ENCODE measurements around the gene CHN2.

DNA sequence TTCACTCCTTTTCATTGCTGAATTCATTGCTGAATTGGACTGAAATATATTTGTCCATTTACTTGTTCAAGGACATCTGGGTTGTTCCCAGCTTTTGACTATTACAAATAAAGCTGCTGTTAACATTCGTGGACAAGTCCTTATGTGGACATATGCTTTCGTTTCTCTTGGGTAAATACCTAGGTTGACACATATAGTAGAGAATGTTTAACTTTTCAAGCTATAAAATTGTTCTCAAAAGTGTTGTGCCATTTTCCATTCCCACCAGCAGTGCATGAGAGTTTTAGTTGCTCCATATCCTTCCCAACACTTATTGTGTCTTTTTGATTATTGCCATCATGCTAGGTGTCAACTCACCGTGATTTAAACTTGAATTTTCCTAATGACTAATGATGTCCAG, 30.7 kb upstream of the CHN2 start:
- TF ChIP-seq, protein P1, sequence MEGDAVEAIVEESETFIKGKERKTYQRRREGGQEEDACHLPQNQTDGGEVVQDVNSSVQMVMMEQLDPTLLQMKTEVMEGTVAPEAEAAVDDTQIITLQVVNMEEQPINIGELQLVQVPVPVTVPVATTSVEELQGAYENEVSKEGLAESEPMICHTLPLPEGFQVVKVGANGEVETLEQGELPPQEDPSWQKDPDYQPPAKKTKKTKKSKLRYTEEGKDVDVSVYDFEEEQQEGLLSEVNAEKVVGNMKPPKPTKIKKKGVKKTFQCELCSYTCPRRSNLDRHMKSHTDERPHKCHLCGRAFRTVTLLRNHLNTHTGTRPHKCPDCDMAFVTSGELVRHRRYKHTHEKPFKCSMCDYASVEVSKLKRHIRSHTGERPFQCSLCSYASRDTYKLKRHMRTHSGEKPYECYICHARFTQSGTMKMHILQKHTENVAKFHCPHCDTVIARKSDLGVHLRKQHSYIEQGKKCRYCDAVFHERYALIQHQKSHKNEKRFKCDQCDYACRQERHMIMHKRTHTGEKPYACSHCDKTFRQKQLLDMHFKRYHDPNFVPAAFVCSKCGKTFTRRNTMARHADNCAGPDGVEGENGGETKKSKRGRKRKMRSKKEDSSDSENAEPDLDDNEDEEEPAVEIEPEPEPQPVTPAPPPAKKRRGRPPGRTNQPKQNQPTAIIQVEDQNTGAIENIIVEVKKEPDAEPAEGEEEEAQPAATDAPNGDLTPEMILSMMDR (IDR thresholded peaks at IDR 0.05; ENCODE audit: poor library complexity, severe bottlenecking): no peak
- TF ChIP-seq TAF1 (IDR thresholded peaks at IDR 0.05; ENCODE audit: low read depth) (no peak), EP300 (conservative IDR thresholded peaks at IDR 0.05; ENCODE audit: poor library complexity, severe bottlenecking) (no peak), EZH2 (IDR thresholded peaks at IDR 0.05; ENCODE audit: borderline replicate concordance, insufficient read depth, low read length, poor library complexity, severe bottlenecking) (no peak), SMC3 (conservative IDR thresholded peaks at IDR 0.05; ENCODE audit: poor library complexity) (no peak), POLR2AphosphoS5 (IDR thresholded peaks at IDR 0.05) (no peak), MXI1 (conservative IDR thresholded peaks at IDR 0.05; ENCODE audit: poor library complexity, severe bottlenecking) (no peak), RAD21 (conservative IDR thresholded peaks at IDR 0.05) (no peak)
- TF ChIP-seq, protein P2, sequence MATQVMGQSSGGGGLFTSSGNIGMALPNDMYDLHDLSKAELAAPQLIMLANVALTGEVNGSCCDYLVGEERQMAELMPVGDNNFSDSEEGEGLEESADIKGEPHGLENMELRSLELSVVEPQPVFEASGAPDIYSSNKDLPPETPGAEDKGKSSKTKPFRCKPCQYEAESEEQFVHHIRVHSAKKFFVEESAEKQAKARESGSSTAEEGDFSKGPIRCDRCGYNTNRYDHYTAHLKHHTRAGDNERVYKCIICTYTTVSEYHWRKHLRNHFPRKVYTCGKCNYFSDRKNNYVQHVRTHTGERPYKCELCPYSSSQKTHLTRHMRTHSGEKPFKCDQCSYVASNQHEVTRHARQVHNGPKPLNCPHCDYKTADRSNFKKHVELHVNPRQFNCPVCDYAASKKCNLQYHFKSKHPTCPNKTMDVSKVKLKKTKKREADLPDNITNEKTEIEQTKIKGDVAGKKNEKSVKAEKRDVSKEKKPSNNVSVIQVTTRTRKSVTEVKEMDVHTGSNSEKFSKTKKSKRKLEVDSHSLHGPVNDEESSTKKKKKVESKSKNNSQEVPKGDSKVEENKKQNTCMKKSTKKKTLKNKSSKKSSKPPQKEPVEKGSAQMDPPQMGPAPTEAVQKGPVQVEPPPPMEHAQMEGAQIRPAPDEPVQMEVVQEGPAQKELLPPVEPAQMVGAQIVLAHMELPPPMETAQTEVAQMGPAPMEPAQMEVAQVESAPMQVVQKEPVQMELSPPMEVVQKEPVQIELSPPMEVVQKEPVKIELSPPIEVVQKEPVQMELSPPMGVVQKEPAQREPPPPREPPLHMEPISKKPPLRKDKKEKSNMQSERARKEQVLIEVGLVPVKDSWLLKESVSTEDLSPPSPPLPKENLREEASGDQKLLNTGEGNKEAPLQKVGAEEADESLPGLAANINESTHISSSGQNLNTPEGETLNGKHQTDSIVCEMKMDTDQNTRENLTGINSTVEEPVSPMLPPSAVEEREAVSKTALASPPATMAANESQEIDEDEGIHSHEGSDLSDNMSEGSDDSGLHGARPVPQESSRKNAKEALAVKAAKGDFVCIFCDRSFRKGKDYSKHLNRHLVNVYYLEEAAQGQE (IDR thresholded peaks at IDR 0.05; ENCODE audit: borderline replicate concordance): no peak
